B cell (primary cell): ENCODE results near the gene RAB32. TPM values are rescaled to one million over a fixed set of nuclear protein-coding genes. Genes with fewer than 3 reads are reported as not detected.
"Not testable (repeated sequence)": the region's sequence is repeated elsewhere in the genome, so short reads cannot be mapped to it uniquely, and the experiment has no call there.

Source experiments
- ATAC-seq: fragments of 200-7000 bp; cut with Tn5 transposase; one replicate; pipeline ENCODE4 v1.10.0; 2021; ENCODE audit warnings: low read depth, mild to moderate bottlenecking, moderate number of reproducible peaks, moderate library complexity
- CTCF ChIA-PET: fragments of 350-600 bp; sonication (Branson Sonifier 250); formaldehyde crosslinking; loops from one replicate; lab custom pipeline; 2021; ENCODE audit warnings: antibody characterized with exemption, inconsistent platforms; lab: Charles Lee
- POLR2A ChIA-PET: fragments of 350-600 bp; sonication (Branson Sonifier 250); formaldehyde crosslinking; loops from one replicate; lab custom pipeline; 2021; ENCODE audit warnings: antibody characterized with exemption; lab: Charles Lee
- DNase-seq: peaks from one replicate; pipeline ENCODE4 v3.0.0; 2013
- H2AFZ ChIP-seq: 2 replicates; pipeline ENCODE4 v1.6.1; 2012; ENCODE audit warnings: mild to moderate bottlenecking, low read depth, low read length; ENCODE audit not compliant: insufficient read depth, poor library complexity, severe bottlenecking
- H3K27ac ChIP-seq, 2 donors: 1 replicate in 1 of 2; 2 replicates in 1 of 2; pipeline ENCODE4 v1.5.1; 2012 to 2013; ENCODE audit warnings: low read length in 2 of 2, mild to moderate bottlenecking in 2 of 2, moderate library complexity in 1 of 2
- H3K27me3 ChIP-seq, 4 experiments: fragments of 200-600 bp in 1 of 4; sonication (generic) in 1 of 4; replicated peaks in 1 of 4; 1 replicate in 2 of 4; 2 replicates in 2 of 4; pipeline versions ENCODE4 v1.6.1 to v1.7.0; 2013 to 2016; ENCODE audit warnings: low read length in 3 of 4, mild to moderate bottlenecking in 2 of 4, mixed read lengths in 1 of 4, moderate library complexity in 1 of 4; ENCODE audit not compliant: insufficient read depth in 4 of 4, control insufficient read depth in 3 of 4; ENCODE audit errors: control extremely low read depth in 1 of 4
- H3K36me3 ChIP-seq, 2 experiments: replicated peaks in 1 of 2; 1 replicate in 1 of 2; 2 replicates in 1 of 2; pipeline versions ENCODE4 v1.6.1 to v1.7.1; 2013; ENCODE audit warnings: low read length in 1 of 2; ENCODE audit not compliant: insufficient read depth in 2 of 2, control insufficient read depth in 1 of 2; ENCODE audit errors: control extremely low read depth in 1 of 2, extremely low read depth in 1 of 2
- H3K4me1 ChIP-seq, 2 donors: fragments of 200-600 bp in 1 of 2; sonication (generic) in 1 of 2; 1 replicate in 1 of 2; 2 replicates in 1 of 2; pipeline versions ENCODE4 v1.5.1 to v1.6.1; 2013 to 2017; ENCODE audit warnings: low read length in 2 of 2; ENCODE audit not compliant: control insufficient read depth in 2 of 2, insufficient read depth in 2 of 2
- H3K4me2 ChIP-seq: replicated peaks from 2 replicates; pipeline ENCODE3; 2012; ENCODE audit warnings: mild to moderate bottlenecking, low read depth, low read length; ENCODE audit not compliant: poor library complexity, severe bottlenecking
- H3K4me3 ChIP-seq, 5 experiments: fragments of 200-600 bp in 1 of 5; sonication (generic) in 1 of 5; 1 replicate in 3 of 5; 2 replicates in 2 of 5; pipeline versions ENCODE4 v1.5.1 to v1.7.0; 2011 to 2016; ENCODE audit warnings: low read length in 4 of 5, mild to moderate bottlenecking in 4 of 5, low read depth in 2 of 5, control low read depth in 1 of 5, moderate library complexity in 1 of 5; ENCODE audit not compliant: insufficient read depth in 1 of 5; ENCODE audit errors: control extremely low read depth in 1 of 5, extremely low read depth in 1 of 5
- H3K79me2 ChIP-seq: fragments of 200-600 bp; sonication (generic); one replicate; pipeline ENCODE4 v1.6.0; 2016; ENCODE audit warnings: low read length; ENCODE audit not compliant: control insufficient read depth, insufficient read depth
- H3K9ac ChIP-seq: fragments of 200-600 bp; sonication (generic); 2 replicates; pipeline ENCODE4 v1.6.1; 2017; ENCODE audit warnings: mild to moderate bottlenecking, low read length, moderate library complexity
- H3K9me3 ChIP-seq, 3 donors: one replicate each; pipeline versions ENCODE4 v1.6.1 to v1.7.1; 2013; ENCODE audit warnings: low read length in 2 of 3; ENCODE audit not compliant: control insufficient read depth in 2 of 3, insufficient read depth in 1 of 3; ENCODE audit errors: control extremely low read depth in 1 of 3
- H4K20me1 ChIP-seq: 2 replicates; pipeline ENCODE4 v1.6.0; 2012; ENCODE audit warnings: mild to moderate bottlenecking, low read length; ENCODE audit not compliant: insufficient read depth, control insufficient read depth, poor library complexity, severe bottlenecking
- H3K27ac Mint-ChIP-seq: one replicate; pipeline ENCODE4 v1.8.0; 2021; ENCODE audit warnings: mixed read lengths
- H3K27me3 Mint-ChIP-seq: one replicate; pipeline ENCODE4 v1.8.0; 2021; ENCODE audit warnings: mixed read lengths
- H3K4me1 Mint-ChIP-seq: one replicate; pipeline ENCODE4 v1.8.0; 2021; ENCODE audit warnings: mixed read lengths
- H3K4me3 Mint-ChIP-seq: one replicate; pipeline ENCODE4 v1.8.0; 2021; ENCODE audit warnings: mixed read lengths
- H3K9me3 Mint-ChIP-seq: one replicate; pipeline ENCODE4 v1.8.0; 2022; ENCODE audit warnings: mixed read lengths; ENCODE audit not compliant: insufficient read depth
- EZH2 ChIP-seq: IDR thresholded peaks from 2 replicates; pipeline ENCODE4 v1.6.1; 2012; ENCODE audit warnings: borderline replicate concordance, low read depth, mild to moderate bottlenecking, moderate library complexity, low read length; ENCODE audit not compliant: insufficient read depth, poor library complexity, severe bottlenecking
- WGBS: methylation state at CpG from one replicate; pipeline ENCODE4 v1.1.5; 2013; ENCODE audit warnings: missing lambda C conversion rate; ENCODE audit not compliant: insufficient coverage; 5-methylcytosine and 5-hydroxymethylcytosine counted together
- intact Hi-C: fragments of 100-400 bp; cut with micrococcal nuclease; formaldehyde crosslinking; loops from one replicate; pipeline ENCODE4 v1.10.0; 2022
- polyA plus RNA-seq: library from polyadenylated mRNA; depleted of rRNA; stranded (reverse); fragments of >200 nt; gene quantifications from 2 replicates; pipeline ENCODE4 v1.2.3, GENCODE V29; 2012
- total RNA-seq, 2 donors: library from RNA; stranded (reverse); fragments of 120-200 nt in 1 of 2; gene quantifications; 1 replicate in 1 of 2; 2 replicates in 1 of 2; pipeline versions ENCODE4 v1.2.3 to v1.2.4, GENCODE V29; 2013 to 2022
- TF ChIP-seq, protein P1 (sequence below): fragments of 200-600 bp; IDR thresholded peaks from one replicate; pipeline ENCODE4 v1.8.0; 2022; ENCODE audit warnings: antibody characterized with exemption, mild to moderate bottlenecking

The RAB32 gene
- total and polyA plus RNA-seq, 2 donors (not counting 1 experiment from before 2014, with no cell fraction given) = 0.36 TPM; not detected in 1

DNA sequence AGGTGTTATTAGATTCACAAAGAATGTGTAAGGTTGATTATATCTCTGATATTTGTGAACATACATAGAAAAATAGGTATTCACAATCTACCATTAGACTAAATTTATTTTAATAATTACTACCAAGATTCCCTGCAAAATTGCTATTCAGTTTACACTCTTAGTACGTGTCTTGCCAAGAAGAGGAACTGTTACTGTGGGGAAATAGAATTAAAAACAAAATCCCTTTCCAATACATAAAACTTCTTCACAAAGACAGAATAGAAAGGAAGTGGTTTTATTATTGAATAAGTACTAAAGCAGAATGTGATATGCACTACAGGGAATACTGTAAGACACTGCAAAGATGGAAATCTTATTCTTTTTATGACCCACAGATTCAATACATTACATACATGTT is 17.0 kb downstream of the RAB32 start:
- H3K27ac Mint-ChIP-seq = no peak overlapping the region
- CTCF ChIA-PET = no interaction called here
- Histone ChIP-seq H3K36me3 (no peaks in the 10 kb centered on the region), H4K20me1 (no peaks in the 10 kb centered on the region), H3K27ac (no peak overlapping the region), H3K9me3 (no peaks in the 10 kb centered on the region), H3K9ac (no peak overlapping the region), H3K79me2 (no peaks in the 10 kb centered on the region), H3K4me1 (no peaks in the 10 kb centered on the region), H3K4me2 (no peak overlapping the region), H3K4me3 (no peak overlapping the region), H3K27me3 (no peaks in the 10 kb centered on the region), H2AFZ (no peak overlapping the region)
- no peaks in the 10 kb centered on the region for H3K4me1 Mint-ChIP-seq
- POLR2A ChIA-PET = no interaction called here
- TF ChIP-seq EZH2 = no peak
- TF ChIP-seq, protein P1, sequence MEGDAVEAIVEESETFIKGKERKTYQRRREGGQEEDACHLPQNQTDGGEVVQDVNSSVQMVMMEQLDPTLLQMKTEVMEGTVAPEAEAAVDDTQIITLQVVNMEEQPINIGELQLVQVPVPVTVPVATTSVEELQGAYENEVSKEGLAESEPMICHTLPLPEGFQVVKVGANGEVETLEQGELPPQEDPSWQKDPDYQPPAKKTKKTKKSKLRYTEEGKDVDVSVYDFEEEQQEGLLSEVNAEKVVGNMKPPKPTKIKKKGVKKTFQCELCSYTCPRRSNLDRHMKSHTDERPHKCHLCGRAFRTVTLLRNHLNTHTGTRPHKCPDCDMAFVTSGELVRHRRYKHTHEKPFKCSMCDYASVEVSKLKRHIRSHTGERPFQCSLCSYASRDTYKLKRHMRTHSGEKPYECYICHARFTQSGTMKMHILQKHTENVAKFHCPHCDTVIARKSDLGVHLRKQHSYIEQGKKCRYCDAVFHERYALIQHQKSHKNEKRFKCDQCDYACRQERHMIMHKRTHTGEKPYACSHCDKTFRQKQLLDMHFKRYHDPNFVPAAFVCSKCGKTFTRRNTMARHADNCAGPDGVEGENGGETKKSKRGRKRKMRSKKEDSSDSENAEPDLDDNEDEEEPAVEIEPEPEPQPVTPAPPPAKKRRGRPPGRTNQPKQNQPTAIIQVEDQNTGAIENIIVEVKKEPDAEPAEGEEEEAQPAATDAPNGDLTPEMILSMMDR = no peak
- no peak overlapping the region for H3K4me3 Mint-ChIP-seq
- no CpG with 5 or more reads among the region's 1 CpG for WGBS
- ATAC-seq (no peak), DNase-seq (no peak)
- H3K27me3 Mint-ChIP-seq = no peaks in the 10 kb centered on the region
- H3K9me3 Mint-ChIP-seq = no peaks in the 10 kb centered on the region
- intact Hi-C loops = no loop called here

DNA sequence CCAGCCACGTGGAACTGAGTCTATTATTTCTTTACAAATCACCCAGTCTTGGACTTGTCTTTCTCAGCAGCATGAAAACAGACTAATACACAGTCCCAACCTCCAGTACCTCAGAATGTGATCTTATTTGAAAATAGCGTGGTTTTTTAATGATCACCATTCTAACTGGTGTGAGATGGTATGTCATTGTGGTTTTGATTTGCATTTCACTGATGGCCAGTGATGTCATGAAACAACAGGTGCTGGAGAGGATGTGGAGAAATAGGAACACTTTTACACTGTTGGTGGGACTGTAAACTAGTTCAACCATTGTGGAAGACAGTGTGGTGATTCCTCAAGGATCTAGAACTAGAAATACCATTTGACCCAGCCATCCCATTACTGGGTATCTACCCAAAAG is 23.0 kb downstream of the RAB32 start:
- H3K4me1 Mint-ChIP-seq, H3K4me3 Mint-ChIP-seq, H3K9me3 ChIP-seq, POLR2A ChIA-PET, H3K27ac ChIP-seq, H3K9me3 Mint-ChIP-seq, H3K27me3 Mint-ChIP-seq, H2AFZ ChIP-seq, H3K4me1 ChIP-seq, ATAC-seq, H3K79me2 ChIP-seq, intact Hi-C loops, H3K36me3 ChIP-seq, H3K4me2 ChIP-seq, H3K27me3 ChIP-seq, CTCF ChIA-PET, H3K27ac Mint-ChIP-seq, H4K20me1 ChIP-seq, H3K4me3 ChIP-seq, H3K9ac ChIP-seq, DNase-seq: not testable (repeated sequence)
- WGBS = 63% methylated on average over 1 of the region's 2 CpGs

DNA sequence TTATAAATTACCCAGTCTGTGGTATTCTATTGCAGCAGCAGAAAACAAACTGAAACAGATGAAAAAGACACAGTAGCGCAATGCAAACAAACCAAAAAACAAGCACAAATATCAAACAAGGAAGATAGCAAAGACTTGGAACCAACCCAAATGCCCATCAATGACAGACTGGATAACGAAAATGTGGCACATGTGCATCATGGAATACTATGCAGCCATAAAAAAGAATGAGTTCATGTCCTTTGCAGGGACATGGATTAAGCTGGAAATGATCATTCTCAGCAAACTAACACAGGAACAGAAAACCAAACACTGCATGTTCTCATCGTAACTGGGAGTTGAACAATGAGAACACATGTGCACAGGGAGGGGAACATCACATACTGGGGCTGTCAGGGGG is 25.0 kb downstream of the RAB32 start:
- H3K9ac ChIP-seq, H3K9me3 Mint-ChIP-seq, CTCF ChIA-PET, H3K4me2 ChIP-seq, H2AFZ ChIP-seq, H3K4me1 Mint-ChIP-seq, H4K20me1 ChIP-seq, ATAC-seq, H3K27ac ChIP-seq, H3K27me3 Mint-ChIP-seq, H3K4me3 Mint-ChIP-seq, H3K4me1 ChIP-seq, H3K79me2 ChIP-seq, DNase-seq, intact Hi-C loops, H3K36me3 ChIP-seq, H3K27me3 ChIP-seq, H3K27ac Mint-ChIP-seq, H3K4me3 ChIP-seq, H3K9me3 ChIP-seq, POLR2A ChIA-PET: not testable (repeated sequence)
- 87% methylated on average over 3 of the region's 3 CpGs for WGBS
